HG03064 (cell line): Measurements from ENCODE around the gene CCDC177.

Experiments
- ATAC-seq: cut with Tn5 transposase; IDR thresholded peaks from one replicate; pipeline ENCODE4 v1.9.1; 2021; ENCODE audit warnings: low read depth; ENCODE audit not compliant: unreplicated experiment

The CCDC177 gene

DNA sequence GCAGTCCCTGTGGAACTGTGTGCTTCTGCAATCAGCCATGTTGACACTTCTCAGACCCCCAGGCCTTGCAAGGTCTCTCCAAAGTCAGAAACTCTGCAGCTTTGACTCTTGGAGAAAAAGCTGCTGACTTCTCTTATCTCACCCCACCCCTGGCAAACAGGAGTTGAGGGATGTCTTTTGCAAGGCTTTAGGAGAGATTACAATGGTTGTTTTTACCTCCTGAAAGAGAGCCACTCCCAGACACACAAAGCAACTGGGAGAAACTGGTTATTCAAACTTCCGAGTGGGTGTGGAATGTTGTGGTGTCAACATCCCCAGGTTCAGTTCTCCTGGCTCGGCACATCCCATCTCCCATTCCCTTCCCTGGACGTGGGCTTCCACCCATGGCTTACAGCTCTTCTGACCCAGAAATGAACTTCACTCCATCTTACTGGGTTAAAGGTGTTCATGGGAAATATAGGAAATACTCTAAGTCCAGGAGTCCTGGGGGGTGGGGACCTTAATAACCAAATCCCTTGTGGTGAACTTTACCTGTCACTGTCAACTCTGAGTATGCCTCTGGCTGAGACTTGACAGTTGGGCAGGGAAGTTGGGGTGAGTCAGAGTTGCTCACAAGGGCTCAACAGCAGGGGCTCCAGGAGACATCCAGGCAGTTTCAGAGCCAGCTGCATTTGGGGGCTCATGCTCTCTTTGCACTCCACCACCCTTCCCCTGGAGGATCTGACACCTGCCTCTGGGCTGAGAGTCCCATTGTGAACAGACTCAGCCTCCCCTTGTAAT lies 41.9 kb downstream of the CCDC177 start:
- ATAC-seq = no peak

DNA sequence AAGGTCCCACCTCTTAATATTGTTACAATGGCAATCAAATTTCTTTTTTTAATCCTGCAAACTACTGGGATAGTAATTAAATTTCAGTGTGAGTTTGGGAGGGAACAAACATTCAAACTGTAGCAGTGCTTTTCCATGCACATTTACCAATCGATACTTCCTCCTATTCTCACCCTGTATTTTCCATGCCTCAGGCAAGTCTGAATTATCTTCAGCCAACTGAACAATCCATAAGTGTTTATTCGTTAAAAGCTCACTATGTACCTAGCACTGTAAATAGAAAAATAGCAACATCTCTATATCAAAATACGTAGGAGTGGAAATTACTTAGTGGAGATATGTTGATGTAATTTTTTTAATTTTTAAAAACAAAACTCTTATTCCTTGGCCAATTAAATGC lies 43.5 kb downstream of the CCDC177 start:
- no peak for ATAC-seq

DNA sequence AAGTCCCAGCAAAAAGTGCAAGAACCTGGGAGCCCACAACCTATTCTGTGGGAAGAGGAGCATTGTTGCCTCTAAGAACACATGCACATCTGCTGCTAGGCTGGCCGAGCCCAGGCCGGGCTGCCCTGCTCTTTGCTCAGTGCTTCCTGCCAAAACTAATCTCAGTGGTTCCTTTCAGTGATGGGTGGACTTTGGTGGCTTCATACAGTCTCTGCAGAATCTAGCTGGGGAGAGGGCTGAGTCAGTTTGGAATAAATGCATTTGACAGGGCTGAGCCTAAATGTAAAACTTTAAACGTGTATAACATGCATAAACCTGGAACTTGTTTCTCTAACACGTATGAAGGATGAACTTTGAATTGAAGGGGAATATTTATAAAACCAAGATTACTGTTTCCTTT lies 44.6 kb downstream of the CCDC177 start:
- ATAC-seq = no peak

DNA sequence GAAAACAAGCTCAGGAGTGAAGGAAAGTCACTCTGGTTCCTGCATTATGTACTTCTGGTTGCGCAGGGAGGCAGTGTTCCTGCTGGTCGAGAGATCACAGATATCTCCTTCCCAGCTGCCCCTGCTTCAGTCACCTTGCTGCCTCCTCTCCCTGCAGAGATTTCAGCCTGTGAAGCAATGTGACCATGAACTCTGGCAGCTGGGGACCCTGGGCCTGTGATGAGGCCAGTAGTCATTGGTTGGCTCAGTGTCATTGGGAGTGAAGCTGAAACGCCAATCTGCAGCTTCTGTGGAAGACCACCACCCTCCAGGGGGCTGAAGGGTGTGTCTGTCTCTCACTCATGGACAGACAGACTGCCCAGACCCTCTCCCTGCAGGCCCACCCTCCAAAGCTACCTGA lies 45.1 kb downstream of the CCDC177 start:
- ATAC-seq = no peak

DNA sequence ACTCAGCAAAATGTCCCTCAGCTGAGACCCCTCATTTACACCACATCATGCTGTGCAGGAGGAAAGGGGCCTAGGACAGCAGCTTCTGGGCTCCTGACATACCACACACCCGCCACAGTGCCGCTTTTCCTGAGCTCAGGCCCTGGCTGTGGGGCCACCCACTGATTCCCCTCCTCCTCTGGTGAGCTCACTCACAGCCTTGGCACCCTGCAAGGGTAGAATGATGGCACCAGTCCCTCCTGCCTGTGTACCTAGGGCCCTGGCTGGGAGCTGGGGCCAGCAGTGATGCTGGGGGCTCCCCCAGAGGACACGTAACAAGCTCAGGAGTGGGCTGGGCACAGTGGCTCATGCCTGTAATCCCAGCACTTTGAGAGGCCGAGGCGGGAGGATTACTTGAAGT lies 45.7 kb downstream of the CCDC177 start:
- no peak for ATAC-seq

DNA sequence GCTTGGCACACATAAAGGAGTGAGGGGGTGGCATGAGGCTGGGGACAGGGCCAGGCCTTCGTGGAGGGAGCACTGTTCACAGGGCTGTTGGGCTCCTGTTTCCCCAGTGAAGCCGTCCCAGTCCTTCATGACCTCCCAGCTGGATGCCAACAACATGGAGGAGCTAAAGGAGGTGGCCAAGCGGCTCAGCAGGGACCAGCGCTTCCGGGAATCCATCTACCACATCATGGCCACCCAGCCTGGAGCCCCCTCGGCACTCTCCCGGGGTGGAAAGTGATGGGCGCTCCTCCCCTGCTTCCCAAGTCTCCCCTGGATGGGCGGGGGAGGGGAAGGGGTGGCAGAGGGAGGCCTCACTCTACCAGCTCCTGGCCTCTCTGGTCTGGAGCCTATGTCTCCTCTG lies 46.5 kb downstream of the CCDC177 start:
- no peak for ATAC-seq

DNA sequence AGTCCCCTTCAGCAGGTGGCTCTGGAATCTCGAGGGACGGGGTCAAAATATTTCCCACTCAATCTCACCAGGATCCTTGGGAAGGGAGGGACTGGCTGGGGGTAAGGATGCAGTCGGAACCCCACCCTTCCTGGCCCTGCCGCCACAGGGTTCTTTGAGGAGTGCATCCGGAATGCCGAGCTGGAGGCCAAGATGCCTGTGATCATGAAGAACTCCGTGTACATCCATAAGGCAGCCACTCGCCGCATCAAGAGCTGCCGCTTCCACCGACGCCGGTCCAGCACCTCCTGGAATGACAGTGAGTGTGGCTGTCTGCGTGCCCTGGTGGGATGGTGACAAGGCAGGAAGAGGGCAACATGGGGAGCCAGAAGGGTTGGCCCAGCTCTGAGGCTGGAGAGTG lies 47.0 kb downstream of the CCDC177 start:
- ATAC-seq = no peak

DNA sequence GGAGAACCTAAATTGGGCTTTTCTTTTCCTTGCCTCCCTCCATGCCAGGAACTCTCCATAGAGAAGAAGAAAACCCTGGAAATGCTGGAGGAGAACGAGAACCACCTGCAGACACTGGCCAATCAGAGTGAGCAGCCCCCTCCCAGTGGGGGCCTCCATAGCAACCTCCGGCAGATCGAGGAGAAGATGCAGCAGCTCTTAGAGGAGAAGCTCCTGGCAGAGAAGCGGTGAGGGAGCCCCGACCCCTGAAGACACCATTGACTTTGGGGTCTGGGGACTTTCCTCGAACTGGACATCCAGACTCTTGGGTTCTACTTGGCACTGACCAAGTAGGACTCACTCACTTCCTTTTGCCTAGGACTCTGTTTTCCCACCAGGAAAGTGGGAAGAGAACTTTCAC lies 48.8 kb downstream of the CCDC177 start:
- no peak for ATAC-seq

DNA sequence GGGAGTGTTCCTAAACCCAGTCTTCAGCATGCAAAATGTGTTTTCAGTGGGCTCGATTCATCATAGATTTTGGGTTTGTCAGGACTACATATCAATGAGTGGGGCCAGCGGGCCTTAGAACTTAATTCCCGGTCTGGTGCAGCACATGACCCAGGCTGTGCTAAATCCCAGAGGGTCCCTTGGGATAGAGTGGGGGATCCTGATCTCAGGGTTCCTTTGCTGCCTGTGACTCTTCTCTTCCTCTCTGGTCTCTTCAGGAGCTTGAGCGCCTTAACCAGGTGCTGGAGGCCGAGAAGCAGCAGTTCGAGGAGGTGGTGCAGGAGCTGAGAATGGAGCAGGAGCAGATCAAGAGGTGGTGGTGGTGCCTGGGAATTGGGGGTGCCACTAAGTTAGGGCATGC lies 52.6 kb downstream of the CCDC177 start:
- no peak for ATAC-seq
